ENCODE data around the gene DAZL.
"Not testable (repeated sequence)": the region's sequence is repeated elsewhere in the genome, so short reads cannot be mapped to it uniquely, and the experiment has no call there.

DAZL gene, protein sequence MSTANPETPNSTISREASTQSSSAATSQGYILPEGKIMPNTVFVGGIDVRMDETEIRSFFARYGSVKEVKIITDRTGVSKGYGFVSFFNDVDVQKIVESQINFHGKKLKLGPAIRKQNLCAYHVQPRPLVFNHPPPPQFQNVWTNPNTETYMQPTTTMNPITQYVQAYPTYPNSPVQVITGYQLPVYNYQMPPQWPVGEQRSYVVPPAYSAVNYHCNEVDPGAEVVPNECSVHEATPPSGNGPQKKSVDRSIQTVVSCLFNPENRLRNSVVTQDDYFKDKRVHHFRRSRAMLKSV

DNA sequence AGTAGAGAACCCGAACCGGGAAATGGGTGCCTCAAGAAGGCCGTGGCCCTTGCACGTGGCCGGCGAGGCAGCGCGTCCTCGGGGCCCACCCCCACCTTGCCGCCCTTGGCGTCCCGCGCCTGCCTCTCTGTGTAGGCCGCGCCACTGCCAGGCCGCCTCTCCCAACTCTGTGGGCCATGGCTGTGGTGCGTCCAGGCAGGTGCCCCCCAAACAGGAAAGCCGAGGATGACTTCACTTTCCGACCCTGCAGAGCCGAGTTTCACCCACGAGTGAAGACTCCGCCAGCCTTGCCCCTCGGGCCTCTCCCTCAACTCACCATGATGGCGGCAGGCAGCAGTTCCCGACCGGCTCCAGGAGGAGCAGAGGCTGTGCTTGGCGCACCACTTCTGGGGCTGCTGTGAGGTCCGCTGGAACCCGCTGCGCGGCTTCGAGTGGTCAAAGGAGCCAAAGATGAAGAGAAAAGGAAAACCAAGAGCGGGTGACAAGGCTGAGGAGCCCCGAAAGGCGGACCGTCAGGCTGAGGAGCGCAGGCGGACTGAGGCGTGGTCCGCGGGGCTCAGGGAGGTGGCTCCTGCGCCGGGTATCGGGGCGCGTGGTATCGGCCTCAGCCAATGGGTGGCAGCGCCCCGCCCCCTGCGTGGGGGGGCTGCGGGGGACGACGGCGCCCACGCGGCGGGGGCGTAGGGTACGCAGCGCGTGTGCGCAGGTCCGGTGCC lies at the start of gene DAZL:
Gene DAZL, minus strand, starts transcription at position 537 of the 716 bp plus-strand sequence. Its CDS starts 218 bp downstream, at position 319.
- no peak for DNase-seq

DNA sequence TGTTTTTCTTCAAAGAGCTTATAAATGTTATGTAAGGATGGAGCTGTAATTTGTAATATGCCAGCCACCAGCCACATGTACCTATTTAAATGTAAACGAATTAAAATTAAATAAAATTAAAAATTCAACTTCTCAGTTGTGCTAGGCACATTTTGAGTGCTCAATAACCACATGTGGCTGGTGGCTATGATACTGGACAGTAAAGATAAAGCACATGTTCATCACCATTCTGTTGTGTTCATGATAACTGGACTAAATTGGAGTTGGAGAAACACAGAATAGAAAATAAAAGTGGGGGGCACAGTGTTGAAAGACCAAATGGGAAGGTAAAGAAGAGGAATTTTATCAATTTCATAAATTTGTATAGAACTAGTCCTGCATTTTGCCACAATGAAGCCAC lies 49.8 kb upstream of the DAZL start:
- no peak for DNase-seq

DNA sequence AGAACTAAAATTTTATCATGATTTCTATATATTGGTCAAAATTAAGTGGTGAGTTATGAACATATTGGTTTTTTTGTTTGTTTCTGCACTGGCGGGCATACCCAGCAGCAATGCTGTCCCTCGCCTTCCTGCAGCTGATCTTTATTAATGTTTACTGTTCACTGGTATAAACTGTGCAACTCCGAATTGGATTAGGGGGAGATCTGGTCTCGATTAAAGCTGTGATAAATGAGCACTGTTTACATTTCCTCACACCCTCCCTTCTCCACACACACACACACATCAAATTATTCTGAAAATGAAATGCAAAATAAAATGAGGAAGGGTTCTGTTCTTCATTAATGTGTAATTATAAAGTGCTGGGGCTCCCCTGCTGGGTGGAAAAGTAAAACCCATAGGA lies 48.5 kb upstream of the DAZL start:
- DNase-seq = no peak

DNA sequence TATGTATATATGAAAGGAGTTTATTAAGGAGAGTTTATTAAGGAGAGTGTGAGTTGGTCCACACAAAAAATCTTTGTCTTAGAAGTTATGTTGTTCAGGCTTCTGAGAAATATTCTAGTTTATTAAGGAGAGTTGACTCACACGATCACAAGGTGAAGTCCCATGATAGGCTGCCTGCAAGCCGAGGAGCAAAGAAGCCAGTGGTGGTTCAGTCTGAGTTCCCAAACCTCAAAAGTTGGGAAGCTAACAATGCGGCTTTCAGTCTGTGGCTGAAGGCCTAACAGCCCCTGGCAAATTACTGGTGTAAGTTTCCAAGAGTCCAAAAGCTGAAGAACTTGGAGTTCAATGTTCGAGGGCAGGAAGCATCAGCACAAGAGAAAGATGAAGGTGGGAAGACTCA lies 42.4 kb upstream of the DAZL start:
- DNase-seq = no peak

DNA sequence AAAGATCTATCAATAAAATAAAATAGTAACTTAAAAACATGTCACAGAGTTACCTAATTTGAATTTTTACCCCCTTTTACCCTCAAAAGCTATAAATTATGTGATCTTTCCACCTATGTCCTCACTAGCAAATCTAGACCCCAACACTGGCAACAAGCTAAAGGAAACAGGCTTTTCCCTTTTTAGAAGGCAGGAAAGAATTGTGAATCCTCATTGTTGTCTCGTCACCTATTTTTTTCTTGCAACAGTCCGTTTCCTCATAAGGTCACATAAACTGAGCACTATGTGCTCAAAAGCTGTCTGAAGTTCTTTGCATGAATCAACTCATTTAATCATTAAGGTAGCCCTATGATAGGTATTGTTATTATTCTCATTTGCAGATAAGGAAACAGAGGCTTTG lies 34.6 kb upstream of the DAZL start:
- DNase-seq = no peak

DNA sequence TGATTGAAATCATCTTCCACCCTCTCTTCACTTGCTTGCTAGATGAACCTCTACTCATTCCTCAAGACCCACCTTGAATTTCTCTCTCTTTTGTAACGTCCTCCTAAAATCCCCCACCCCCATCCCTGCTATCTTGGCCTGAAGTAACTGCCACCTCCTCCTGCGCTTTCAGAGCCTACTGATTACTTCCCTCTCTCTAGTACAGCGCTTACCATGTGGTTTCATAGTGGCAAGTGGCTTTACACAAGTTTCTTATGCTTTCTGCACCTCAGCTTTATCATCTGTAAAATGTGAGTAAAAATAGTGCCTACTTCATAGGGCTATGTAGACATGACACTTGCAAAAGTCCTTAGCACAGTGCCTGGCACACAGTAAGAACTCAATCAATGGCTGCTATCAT lies 28.7 kb upstream of the DAZL start:
- no peak for DNase-seq

DNA sequence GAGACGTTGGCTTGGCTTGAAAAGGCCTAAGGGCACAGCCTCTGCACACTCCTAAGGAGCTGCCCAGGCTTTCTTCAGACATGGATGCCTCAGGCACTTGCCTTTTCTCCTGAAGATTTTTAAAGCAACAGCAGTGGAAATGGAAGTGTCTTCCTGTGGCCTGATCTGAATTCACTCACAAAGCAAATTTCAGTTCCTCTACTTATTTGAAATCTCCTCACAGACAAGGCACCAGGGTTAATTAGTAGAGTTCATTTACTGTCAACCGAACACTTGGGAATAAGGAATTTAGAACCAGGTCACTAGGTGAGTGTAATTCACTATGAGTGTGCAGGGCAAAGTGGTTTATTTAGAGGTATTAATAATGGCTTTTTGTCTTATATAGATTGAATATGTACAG lies 27.2 kb upstream of the DAZL start:
- DNase-seq = no peak

DNA sequence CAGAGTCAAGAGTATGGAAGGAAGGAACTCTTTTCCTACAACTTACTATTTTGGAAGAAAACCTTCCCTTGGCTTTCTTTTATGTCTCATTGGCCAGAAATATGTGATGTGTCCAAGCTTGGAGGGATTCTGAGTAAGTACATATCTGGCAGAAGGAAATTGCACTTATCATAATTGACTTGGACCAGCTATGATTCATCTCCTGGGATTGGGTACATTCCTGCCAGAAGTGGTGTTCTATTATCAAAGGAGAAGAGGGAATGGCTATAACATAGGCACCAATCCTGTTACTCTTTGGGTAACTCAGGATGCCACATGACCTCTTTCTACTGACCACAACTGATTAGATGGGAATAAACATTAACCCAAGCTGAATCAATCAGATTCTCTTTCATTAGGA lies 13.5 kb upstream of the DAZL start:
- DNase-seq = no peak

DNA sequence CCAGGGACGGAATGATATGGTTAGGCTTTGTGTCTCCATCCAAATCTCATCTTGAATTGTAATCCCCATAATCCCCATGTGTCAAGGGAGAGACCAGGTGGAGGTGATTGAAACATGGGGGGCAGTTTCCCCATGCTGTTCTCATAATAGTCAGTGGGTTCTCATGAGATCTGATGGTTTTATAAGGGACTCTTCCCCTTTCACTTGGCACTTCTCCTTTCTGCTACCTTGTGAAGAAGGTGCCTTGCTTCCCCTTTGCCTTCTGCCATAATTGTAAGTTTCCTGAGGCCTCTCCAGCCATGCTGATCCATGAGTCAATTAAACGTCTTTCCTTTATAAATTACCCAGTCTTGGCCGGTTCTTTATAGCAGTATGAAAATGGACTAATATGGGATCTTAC lies 11.9 kb upstream of the DAZL start:
- DNase-seq = not testable (repeated sequence)

DNA sequence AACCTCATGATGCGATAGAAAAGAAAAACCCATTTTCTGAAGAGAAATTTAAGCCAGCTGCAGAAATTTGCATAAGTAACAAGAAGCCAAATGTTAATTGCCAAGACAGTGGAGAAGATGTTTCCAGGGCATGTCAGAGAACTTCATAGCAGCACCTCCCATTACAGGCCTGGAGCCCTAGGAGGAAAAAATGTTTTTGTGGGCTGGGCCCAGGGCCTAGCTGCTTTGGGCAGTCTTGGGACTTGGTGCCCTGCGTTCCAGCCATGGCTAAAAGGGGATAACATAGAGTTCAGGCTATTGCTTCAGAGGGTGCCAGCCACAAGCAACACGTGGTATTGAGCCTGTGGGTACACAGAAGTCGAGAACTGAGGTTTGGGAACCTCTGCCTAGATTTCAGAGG lies 10.9 kb upstream of the DAZL start:
- DNase-seq = no peak

DNA sequence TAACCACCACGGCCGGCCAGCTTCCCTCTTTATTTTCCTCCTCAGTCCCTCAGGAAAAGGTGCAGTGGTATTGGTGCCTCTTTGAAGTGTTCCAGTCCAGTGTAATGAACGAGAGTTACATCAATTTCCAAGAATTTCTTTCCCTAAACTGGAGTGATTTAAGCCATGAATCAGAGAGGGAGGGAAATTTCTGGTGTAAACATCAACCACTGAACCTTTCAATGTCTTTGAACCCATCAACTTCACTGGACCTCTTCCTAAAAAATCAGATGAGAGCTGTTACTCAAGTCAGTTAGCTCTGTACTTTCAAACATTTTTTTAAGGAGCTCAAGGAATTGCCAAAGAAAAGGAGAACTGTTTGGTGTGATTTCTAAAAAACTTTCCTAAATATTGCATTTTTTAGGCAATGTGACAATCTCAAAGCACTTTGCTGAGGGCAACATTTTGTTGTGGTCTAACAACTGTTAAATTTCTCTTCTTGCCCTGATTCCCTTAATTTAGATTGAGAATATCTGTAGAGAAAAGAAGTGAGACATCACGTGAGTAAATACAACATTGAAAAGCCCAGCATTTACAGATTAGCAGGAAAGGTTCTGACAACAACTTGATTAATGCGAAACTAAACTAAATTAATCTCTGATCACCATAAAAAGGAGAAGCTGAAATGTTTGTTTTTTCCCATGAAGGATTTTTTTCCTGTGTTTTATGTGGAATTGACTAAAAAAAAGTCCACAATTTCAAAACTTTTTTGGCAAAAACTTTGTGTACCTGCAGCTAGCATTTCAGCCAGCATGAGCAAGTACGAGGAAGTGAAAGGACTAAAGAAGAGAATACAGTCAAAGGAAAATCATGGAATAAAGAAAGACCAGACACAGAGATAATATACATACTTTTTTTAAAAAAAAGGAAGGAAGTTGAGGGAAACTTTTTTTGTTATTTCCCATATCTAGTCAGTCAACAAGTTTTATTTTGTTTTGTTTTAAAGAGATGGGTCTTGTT lies 9.1 kb upstream of the DAZL start:
- DNase-seq = no peak

DNA sequence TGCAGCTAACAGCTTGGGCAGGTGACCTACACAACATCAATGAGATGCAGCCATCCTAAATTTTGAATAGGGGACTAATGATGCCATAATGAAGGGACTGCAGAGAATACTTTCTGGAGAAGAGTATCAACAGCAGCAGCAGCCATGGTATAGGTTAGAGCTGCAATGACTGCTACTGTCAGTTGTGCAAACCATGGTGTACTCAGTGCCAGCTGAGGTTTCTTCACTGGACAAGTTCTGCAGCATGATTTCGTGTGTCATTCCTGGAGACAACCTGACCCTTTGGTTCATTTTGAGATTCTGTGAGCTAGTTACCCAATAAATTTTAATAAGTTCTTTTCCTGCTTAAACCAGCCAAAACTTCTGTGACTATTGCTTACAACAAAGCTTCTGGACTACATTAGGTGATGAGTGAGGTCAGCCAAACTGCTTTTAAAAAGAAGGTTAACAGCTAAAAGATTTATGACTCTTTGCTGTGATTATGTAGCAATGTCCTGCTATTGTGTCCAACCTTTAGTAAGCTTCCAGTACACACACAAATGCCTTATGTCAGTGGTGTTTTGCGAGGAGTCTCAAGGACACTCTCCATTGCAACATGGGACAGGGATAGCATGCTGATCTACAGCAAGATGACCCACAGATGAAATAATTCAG lies 4.8 kb upstream of the DAZL start:
- DNase-seq = no peak

DNA sequence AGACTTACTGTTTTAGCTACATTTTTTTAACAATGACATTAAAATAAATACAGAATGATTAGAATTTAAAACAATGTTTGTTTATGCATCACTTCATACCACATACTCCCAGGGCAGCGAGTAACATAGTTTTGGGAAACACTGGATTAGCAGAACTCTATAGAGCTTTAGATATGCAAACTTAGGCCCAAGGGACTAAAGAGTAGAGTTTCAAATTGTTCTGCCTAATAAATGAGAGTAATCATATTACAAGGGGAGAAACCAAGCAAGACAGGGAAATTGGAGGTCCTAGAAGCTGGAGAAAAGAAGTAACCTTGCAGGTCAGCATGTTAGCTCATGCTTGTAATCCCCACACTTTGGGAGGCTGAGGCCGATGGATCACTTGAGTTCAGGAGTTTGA lies 3.6 kb upstream of the DAZL start:
- DNase-seq = no peak

DNA sequence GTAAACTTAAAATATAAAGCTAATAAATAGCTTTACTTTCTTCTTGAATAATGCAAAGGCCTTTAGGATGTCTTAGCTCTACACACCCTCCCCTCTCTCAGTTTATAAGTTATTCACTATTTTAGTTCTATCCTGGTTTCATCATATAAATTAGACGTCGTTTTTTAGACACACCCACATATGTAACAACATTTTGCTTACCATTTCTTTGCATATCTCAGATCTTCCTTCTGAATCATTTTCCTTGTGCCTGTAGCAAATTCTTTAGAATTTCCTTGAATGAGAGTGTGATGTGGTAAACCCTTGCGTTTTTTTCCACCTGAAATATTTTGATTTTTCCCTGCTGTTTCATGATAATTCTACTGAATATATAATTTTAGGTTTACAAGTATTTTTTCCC lies 2.5 kb upstream of the DAZL start:
- DNase-seq = no peak

DNA sequence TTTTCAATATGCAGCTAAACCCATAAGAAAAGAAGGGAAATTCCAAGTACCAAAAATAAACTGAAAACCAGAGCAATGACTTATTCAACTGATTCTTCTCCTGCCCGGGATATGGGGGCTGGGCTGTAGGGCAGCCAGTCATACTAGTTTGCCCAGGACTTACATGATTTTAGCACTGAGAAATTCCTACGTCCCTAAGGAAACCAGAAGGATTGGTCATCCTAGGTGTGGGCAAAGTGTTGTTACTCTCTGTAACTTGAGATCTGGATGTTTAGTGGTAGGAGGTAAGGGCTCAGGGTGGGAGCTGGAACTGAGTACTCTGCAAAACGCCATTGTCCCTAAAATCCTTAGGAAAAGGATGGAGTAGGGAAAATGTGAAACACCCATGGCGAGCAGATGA lies 1.2 kb upstream of the DAZL start:
- DNase-seq = no peak

DNA sequence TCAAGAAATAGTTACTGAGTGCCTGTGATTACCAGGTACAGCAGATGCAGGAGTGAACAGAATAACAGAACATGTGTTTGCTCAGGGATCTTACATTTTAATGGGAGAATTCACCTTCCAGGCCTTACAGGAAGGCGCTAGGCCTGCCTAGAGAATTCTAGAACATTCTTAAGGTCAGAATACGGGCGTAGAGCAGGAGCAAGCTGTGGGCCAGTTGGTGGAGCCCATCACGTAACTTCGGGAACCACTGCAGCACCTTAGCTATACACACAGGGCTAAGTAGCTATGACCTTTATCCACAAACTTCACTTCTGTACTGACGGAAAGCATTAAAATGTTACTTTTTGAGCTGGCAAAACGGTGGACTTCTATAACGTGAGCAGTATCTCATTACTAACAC lies 743 bp upstream of the DAZL start:
- no peak for DNase-seq

DNA sequence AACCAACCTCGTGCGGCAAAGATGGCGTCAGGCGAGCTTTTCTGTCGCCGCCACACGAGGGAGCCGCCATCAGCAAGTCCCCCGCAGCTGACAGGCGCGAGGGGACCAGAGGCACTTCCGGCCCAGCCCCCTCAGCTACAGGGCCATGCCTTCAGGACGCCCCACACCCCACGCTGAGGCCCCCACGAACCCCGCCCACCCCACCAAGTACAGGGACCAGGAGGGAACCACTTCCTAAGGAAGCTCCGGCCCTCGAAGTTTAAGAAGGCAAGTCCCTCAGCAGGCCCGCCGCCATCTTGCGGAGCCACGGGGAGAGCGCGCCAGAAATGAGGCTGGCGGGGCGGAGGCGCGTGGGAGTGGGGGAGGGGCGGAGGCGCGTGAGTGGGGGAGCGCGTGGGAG lies 790 bp downstream of the DAZL start:
- DNase-seq = no peak

DNA sequence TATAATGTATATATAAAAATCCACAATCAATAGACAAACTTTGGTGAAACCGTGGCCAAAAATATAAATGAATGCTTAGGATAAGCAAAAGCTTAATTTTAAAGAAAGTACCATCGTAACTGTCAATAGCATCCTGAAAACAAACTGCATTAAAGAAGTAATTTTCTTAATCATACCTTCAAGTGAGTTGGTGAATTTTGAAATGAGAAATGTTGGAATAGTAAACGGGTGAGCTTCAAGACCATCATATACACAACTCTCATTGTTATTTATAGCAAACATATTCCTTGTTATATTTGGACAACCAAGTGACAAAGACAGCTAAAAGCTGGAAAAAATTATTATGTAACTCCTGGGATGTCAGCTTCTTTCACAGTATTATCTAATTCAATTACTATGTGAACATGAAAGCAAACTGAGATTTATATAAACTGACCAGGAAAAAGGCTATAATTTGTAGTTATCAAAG lies 3.7 kb downstream of the DAZL start:
- no peak for DNase-seq

DNA sequence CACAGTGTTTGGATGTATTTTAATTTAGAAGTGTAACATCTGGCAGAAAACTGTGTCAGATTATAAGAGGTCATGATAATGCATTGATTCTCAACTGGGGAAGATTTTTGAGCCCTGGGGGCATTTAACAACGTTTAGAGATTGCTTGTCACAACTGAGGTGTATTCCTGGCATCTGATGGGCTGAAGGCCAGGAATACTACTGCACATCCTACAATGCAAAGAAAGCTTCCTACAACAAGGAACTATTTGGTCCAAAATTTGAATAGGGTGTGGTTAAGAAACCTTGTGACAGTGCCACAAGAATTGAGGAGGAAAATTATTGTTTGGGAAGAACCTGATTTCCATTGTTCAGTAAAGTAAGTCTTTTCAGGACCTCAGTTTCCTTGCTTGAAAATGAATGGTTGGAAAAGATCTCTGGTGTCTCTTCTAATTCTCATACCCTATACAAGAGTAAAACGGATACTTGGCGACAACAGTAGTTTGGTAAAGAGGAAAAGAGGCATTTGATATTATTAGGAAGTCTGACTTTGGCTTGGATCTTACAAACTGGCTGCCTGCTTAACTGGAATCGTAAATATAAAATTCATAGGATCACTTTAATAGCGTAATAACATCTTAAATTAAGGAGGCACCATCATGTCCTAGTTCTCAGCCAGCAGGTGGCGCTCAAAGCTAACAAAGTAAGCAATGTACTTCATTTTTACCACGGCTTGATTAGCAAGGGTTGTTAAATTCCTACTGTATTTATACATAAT lies 4.3 kb downstream of the DAZL start:
- peak; percentile 79 to 82 for DNase-seq

DNA sequence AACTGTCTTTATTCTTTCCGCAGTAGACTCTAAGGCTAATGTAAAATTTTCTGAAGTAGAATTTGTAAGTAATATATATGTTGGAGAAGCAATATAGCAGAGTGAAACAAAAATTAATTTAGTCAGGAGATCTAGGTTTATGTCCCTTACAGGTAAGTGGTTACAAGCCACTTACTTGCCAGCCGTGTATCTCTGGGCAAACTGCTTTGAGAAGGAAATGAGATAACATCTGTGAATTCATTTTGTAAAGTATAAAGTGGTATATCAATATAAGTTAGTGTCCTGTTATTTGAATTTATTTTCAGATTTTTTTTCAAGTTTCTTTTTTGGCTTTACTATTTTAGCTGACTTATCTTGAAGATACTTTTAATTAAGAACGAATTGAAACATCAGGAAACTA lies 5.5 kb downstream of the DAZL start:
- DNase-seq = peak in 1 of 2 donors; percentile 5

DNA sequence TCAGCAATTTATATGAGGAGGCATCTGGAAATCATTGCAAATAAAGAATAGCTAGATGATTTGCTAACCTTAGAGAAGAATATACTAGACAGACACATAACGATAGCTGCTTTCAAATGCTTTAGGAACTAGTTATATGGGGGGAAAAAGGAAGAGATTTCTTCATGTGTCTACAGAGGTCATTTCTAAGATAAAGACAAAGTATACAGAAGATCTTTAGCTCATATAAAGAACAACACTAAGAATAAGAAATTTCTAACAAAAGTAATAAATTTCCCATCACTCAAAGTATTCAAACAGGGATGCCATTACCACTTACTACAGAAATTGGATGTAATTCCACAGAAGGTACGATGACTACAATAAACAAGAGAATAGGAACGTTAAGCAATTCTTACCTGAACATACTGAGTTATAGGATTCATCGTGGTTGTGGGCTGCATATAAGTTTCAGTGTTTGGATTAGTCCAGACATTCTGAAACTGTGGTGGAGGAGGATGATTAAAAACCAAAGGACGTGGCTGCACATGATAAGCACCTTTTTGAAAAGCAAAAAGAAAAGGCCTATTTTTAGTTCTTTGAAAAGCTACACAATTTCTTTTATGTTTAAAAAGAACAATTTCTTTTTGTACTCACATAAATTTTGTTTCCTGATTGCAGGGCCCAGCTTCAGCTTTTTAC lies 8.7 kb downstream of the DAZL start:
- no peak for DNase-seq

Measured in CD4-positive, alpha-beta T cell treated with Interleukin-4 for 1 hour (primary cell).